Vagina (tissue), 2 donors: ENCODE data around the gene C4orf51.

Experiments
- POLR2AphosphoS5 ChIP-seq, 2 donors: sonication (generic); formaldehyde crosslinking; IDR thresholded peaks; one replicate each; pipeline ENCODE4 v1.9.0; 2017; ENCODE audit warnings: antibody characterized with exemption in 2 of 2, mild to moderate bottlenecking in 2 of 2, low read depth in 1 of 2; ENCODE audit not compliant: insufficient read depth in 1 of 2
- TF ChIP-seq, protein P1 (sequence below), 3 experiments: fragments of 450-650 bp in 2 of 3; fragments of 200-600 bp in 1 of 3; sonication (generic) in 1 of 3; IDR thresholded peaks; one replicate each; pipeline ENCODE4 v1.5.1; 2017 to 2019; ENCODE audit warnings: antibody characterized with exemption in 3 of 3, mild to moderate bottlenecking in 2 of 3, moderate library complexity in 2 of 3

DNA sequence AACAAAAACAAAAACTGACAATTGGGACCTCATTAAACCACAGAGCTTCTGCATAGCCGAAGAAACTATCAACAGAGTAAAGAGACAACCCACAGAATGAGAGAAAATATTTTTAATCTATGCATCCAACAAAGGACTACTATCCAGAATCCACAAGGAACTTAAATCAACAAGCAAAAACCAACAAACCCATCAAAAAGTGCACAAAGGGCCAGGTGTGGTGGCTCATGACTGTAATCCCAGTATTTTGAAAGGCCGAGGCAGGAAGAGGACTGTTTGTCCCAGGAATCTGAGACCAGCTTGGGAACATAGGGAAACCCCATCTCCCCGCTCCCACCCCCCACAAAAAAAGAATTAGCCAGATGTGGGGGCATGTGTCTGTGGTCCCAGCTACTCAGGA is 10.7 kb downstream of the C4orf51 start:
- TF ChIP-seq, protein P1, sequence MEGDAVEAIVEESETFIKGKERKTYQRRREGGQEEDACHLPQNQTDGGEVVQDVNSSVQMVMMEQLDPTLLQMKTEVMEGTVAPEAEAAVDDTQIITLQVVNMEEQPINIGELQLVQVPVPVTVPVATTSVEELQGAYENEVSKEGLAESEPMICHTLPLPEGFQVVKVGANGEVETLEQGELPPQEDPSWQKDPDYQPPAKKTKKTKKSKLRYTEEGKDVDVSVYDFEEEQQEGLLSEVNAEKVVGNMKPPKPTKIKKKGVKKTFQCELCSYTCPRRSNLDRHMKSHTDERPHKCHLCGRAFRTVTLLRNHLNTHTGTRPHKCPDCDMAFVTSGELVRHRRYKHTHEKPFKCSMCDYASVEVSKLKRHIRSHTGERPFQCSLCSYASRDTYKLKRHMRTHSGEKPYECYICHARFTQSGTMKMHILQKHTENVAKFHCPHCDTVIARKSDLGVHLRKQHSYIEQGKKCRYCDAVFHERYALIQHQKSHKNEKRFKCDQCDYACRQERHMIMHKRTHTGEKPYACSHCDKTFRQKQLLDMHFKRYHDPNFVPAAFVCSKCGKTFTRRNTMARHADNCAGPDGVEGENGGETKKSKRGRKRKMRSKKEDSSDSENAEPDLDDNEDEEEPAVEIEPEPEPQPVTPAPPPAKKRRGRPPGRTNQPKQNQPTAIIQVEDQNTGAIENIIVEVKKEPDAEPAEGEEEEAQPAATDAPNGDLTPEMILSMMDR (IDR thresholded peaks at IDR 0.05) = no peak
- TF ChIP-seq POLR2AphosphoS5 (IDR thresholded peaks at IDR 0.05; ENCODE audit: insufficient read depth in 1 of 2, low read depth in 1 of 2) = no peak
